Endothelial cell of umbilical vein (primary cell): ENCODE data around the gene SLC22A8.

Source experiments
- CTCF ChIP-seq, 2 donors: IDR thresholded peaks; 1 replicate in 1 of 2; 2 replicates in 1 of 2; pipeline ENCODE4 v1.5.1; 2011; ENCODE audit warnings: low read length in 2 of 2, mild to moderate bottlenecking in 2 of 2, moderate library complexity in 2 of 2, control low read depth in 1 of 2, inconsistent platforms in 1 of 2, low read depth in 1 of 2; ENCODE audit not compliant: insufficient read depth in 1 of 2; ENCODE audit errors: extremely low read depth in 1 of 2
- EZH2 ChIP-seq: IDR thresholded peaks from 2 replicates; pipeline ENCODE4 v1.6.1; 2012; ENCODE audit warnings: borderline replicate concordance, low read depth, mild to moderate bottlenecking, moderate library complexity, low read length, inconsistent platforms; ENCODE audit not compliant: severe bottlenecking
- MYC ChIP-seq: IDR thresholded peaks from one replicate; pipeline ENCODE4 v1.6.1; 2011; ENCODE audit warnings: mild to moderate bottlenecking, low read depth, low read length
- POLR2A ChIP-seq: IDR thresholded peaks from 2 replicates; pipeline ENCODE4 v1.6.1; 2012; ENCODE audit warnings: low read depth, mild to moderate bottlenecking, control low read depth, low read length
- POLR2AphosphoS5 ChIP-seq: IDR thresholded peaks from 2 replicates; pipeline ENCODE4 v1.6.1; 2012; ENCODE audit warnings: low read depth, mild to moderate bottlenecking, control low read depth, low read length, moderate library complexity; ENCODE audit not compliant: insufficient read depth
- TF ChIP-seq, protein P1 (sequence below): IDR thresholded peaks from 2 replicates; pipeline ENCODE4 v1.6.1; 2011; ENCODE audit not compliant: insufficient read depth, insufficient read length

DNA sequence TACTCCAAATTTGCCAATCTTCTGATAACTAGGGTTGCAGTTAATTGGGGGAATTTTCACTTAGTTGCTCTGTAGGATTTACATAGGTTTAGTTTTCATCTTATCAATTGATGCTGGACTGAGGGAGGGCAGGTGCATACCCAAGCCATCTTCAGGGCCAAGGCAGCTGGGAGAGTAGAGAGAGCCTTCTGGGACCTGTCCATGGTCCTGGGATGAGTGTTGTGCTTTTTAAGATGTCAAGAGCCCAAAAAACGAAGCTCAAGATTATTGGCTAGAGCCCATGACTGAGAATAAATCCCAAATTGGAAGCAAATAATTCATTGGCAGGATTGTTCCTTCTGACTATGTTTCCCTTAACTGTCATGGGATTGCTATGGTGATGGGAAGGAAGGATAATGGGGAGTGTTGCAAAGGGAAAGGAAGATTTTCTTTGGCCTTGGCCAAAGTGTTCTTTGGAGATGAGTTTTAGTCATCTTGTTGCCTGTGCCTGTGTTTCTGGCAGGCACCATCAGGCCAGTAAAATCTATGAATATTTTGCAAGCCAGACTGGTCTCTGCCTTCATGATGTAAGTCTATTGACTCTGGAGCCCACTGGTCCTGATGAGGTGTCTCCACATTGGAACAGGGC lies 35.4 kb downstream of the SLC22A8 start:
- no peak for TF ChIP-seq CTCF (IDR thresholded peaks at IDR 0.05; ENCODE audit: extremely low read depth in 1 of 2, insufficient read depth in 1 of 2, low read depth in 1 of 2, low read length in 2 of 2)
- TF ChIP-seq POLR2A = no peak
- no peak for TF ChIP-seq EZH2
- no peak for TF ChIP-seq POLR2AphosphoS5
- TF ChIP-seq, protein P1, sequence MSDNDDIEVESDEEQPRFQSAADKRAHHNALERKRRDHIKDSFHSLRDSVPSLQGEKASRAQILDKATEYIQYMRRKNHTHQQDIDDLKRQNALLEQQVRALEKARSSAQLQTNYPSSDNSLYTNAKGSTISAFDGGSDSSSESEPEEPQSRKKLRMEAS = no peak
- no peak for TF ChIP-seq MYC
